Gastroesophageal sphincter (tissue), 4 donors: ENCODE data around the gene CKS2. TPM values are rescaled to one million over a fixed set of nuclear protein-coding genes. Genes with fewer than 3 reads are reported as not detected.

Experiments used
- ATAC-seq: fragments of 150-250 bp; one replicate; pipeline ENCODE4 v1.9.1; 2016; ENCODE audit warnings: mild to moderate bottlenecking, moderate library complexity
- H3K27ac ChIP-seq, 4 donors: fragments of 200-600 bp; sonication (generic) in 3 of 4; 1 replicate in 3 of 4; 2 replicates in 1 of 4; pipeline ENCODE4 v1.5.1; 2016 to 2019
- H3K27me3 ChIP-seq: fragments of 200-600 bp; sonication (generic); one replicate; pipeline ENCODE4 v1.5.1; 2019
- H3K36me3 ChIP-seq, 2 donors: fragments of 200-600 bp; sonication (generic); one replicate each; pipeline ENCODE4 v1.5.1; 2019; ENCODE audit warnings: control low read depth in 1 of 2
- H3K4me1 ChIP-seq, 3 donors: fragments of 200-600 bp; sonication (generic); 1 replicate in 2 of 3; 2 replicates in 1 of 3; pipeline ENCODE4 v1.5.1; 2016 to 2019; ENCODE audit warnings: control low read depth in 2 of 3
- H3K4me3 ChIP-seq, 2 donors: fragments of 200-600 bp; sonication (generic); one replicate each; pipeline ENCODE4 v1.5.1; 2019; ENCODE audit warnings: mild to moderate bottlenecking in 1 of 2, moderate library complexity in 1 of 2
- H3K9me3 ChIP-seq, 3 donors: fragments of 200-600 bp; sonication (generic); one replicate each; pipeline ENCODE4 v1.5.1; 2017 to 2019; ENCODE audit warnings: control low read depth in 2 of 3
- EP300 ChIP-seq: sonication (generic); formaldehyde crosslinking; IDR thresholded peaks from one replicate; pipeline ENCODE4 v1.6.1; 2017; ENCODE audit warnings: antibody characterized with exemption, mild to moderate bottlenecking
- POLR2A ChIP-seq, 2 donors: fragments of 450-650 bp; IDR thresholded peaks; one replicate each; pipeline ENCODE4 v1.6.1; 2017; ENCODE audit warnings: antibody characterized with exemption in 2 of 2, mild to moderate bottlenecking in 2 of 2, moderate library complexity in 1 of 2
- POLR2AphosphoS5 ChIP-seq: sonication (generic); formaldehyde crosslinking; IDR thresholded peaks from one replicate; pipeline ENCODE4 v1.6.1; 2017; ENCODE audit warnings: antibody characterized with exemption
- WGBS, 2 donors: methylation state at CpG; one replicate each; pipeline ENCODE4 v1.1.5; 2018; ENCODE audit warnings: low coverage in 1 of 2; 5-methylcytosine and 5-hydroxymethylcytosine counted together
- total RNA-seq, 4 donors: library from RNA; depleted of rRNA; stranded (reverse); fragments of >200 nt; gene quantifications; one replicate each; pipeline ENCODE4 v1.1.0, GENCODE V29; 2016
- TF ChIP-seq, protein P1 (sequence below), 4 experiments: fragments of 200-600 bp in 2 of 4; fragments of 450-650 bp in 2 of 4; sonication (generic) in 1 of 4; IDR thresholded peaks; one replicate each; pipeline ENCODE4 v1.5.1; 2017 to 2019; ENCODE audit warnings: antibody characterized with exemption in 4 of 4, mild to moderate bottlenecking in 2 of 4, moderate library complexity in 2 of 4

The CKS2 gene
- total RNA-seq, 4 donors from 2014 or later, result 0.81 to 9.9 (median 4.2) TPM

DNA sequence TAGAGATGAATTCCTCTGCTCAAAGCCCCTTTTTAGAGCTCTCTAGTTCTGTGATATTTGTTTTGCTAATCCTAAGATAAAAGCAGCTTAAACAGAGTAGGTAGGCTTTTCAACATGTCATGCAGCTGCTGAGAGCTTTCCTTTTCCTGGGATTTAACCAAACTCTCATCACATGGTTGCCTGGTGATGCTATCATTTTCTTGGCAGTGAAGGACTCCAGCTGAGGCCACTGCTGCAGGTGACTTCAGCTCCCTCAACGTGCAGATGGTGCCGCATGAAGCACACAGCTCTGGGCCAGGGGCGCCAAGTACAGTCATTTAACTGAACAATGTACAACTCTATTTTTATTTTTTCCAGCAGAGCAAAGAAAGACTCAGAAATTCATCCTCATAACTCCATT is 49.5 kb downstream of the CKS2 start:
- WGBS, 2 donors, result 0% methylated on average over 1 of the region's 3 CpGs; no CpG with 5 or more reads in 1 of the 2 donors
- no peak overlapping the region for H3K27ac ChIP-seq
- H3K27me3 ChIP-seq, result no peaks in the 10 kb centered on the region
- peaks cover 0 to 15% (median 0%) of the 10 kb centered on the region in 3 donors for H3K4me1 ChIP-seq
- TF ChIP-seq, protein P1, sequence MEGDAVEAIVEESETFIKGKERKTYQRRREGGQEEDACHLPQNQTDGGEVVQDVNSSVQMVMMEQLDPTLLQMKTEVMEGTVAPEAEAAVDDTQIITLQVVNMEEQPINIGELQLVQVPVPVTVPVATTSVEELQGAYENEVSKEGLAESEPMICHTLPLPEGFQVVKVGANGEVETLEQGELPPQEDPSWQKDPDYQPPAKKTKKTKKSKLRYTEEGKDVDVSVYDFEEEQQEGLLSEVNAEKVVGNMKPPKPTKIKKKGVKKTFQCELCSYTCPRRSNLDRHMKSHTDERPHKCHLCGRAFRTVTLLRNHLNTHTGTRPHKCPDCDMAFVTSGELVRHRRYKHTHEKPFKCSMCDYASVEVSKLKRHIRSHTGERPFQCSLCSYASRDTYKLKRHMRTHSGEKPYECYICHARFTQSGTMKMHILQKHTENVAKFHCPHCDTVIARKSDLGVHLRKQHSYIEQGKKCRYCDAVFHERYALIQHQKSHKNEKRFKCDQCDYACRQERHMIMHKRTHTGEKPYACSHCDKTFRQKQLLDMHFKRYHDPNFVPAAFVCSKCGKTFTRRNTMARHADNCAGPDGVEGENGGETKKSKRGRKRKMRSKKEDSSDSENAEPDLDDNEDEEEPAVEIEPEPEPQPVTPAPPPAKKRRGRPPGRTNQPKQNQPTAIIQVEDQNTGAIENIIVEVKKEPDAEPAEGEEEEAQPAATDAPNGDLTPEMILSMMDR (IDR thresholded peaks at IDR 0.05), result no peak
- TF ChIP-seq POLR2AphosphoS5 (no peak), POLR2A (IDR thresholded peaks at IDR 0.05) (no peak), EP300 (no peak)
- H3K9me3 ChIP-seq, result no peaks in the 10 kb centered on the region
- H3K4me3 ChIP-seq, result no peak overlapping the region
- no peak for ATAC-seq
- peaks cover 0 to 87% of the 10 kb centered on the region in 2 donors for H3K36me3 ChIP-seq

DNA sequence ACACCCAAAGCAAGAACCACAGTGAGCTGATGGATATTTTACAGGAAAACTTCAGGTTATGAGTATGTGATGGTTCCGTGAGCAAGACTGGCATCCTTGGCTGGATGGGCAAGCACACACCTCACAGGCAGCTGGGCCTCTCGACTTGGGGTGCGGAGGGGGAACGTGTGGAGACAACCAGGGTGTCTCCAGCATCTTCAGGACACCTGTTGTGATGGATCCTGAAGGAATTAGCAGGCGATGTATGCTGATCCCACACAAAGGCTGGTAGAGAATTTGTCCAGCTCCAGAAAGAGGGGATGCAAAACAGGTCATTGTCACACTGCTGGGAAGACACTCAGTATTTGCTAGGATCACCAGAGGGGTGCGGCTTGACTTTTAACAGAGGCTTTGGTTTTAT is 50.0 kb downstream of the CKS2 start:
- WGBS, 2 donors, result 79 to 100% methylated on average over 1 to 6 of the region's 6 CpGs
- Histone ChIP-seq H3K36me3 (peaks cover 0 to 82% of the 10 kb centered on the region in 2 donors), H3K4me1 (peaks cover 0 to 15% (median 0%) of the 10 kb centered on the region in 3 donors), H3K27me3 (no peaks in the 10 kb centered on the region), H3K27ac (no peak overlapping the region), H3K9me3 (no peaks in the 10 kb centered on the region), H3K4me3 (no peak overlapping the region)
- no peak for ATAC-seq
- no peak for TF ChIP-seq EP300
- TF ChIP-seq POLR2A (IDR thresholded peaks at IDR 0.05), result no peak
- TF ChIP-seq POLR2AphosphoS5, result no peak
- TF ChIP-seq, protein P1 (IDR thresholded peaks at IDR 0.05), result no peak

DNA sequence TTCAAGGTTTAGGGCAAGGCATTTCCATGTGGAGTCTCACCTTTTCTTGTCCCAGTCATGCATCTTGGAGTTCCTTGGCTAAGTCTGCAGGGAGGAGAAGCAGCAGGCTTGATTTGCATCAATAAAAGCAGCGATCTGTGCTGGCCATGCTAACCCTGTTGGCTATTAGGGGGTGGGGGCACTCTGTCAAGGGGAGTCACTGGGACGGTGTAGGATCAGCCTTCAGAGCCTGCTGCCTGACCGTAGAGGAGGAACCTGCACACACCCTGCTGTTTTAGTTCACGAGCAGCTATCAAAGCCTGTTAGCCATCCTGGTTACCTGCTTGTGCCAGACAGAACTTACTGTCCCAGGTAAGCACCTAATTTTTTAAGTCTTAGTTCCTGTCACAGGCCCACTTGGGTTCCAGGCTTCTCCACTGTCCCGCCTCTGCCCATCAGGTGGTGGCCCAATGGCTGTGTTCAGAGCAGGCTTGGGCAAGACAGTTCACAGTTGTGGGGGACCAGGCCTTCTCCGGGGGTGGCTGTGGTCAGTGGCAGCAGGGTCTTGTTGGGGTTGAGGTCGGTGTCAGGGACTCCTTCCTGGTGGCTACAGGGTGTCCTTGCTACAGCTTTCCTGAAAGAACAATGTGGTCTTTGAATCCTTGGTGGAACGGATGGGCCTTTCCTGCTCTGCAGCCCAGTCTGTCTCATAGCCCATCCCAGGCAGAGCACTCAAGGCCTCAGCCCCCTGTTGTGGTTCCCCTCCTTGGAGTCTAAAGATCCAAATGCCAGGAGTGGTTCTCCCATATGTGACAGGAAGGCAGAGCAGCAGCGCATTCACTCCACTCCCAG is 51.0 kb downstream of the CKS2 start:
- H3K4me1 ChIP-seq, result peaks cover 0 to 15% (median 0%) of the 10 kb centered on the region in 3 donors
- TF ChIP-seq POLR2A (IDR thresholded peaks at IDR 0.05) (no peak), EP300 (no peak), POLR2AphosphoS5 (no peak)
- TF ChIP-seq, protein P1 (IDR thresholded peaks at IDR 0.05), result no peak
- no peaks in the 10 kb centered on the region for H3K9me3 ChIP-seq
- H3K27me3 ChIP-seq, result no peaks in the 10 kb centered on the region
- 77 to 85% methylated on average over 3 to 6 of the region's 9 CpGs for WGBS, 2 donors
- no peak overlapping the region for H3K27ac ChIP-seq
- no peak for ATAC-seq
- peaks cover 0 to 72% of the 10 kb centered on the region in 2 donors for H3K36me3 ChIP-seq
- H3K4me3 ChIP-seq, result no peak overlapping the region

DNA sequence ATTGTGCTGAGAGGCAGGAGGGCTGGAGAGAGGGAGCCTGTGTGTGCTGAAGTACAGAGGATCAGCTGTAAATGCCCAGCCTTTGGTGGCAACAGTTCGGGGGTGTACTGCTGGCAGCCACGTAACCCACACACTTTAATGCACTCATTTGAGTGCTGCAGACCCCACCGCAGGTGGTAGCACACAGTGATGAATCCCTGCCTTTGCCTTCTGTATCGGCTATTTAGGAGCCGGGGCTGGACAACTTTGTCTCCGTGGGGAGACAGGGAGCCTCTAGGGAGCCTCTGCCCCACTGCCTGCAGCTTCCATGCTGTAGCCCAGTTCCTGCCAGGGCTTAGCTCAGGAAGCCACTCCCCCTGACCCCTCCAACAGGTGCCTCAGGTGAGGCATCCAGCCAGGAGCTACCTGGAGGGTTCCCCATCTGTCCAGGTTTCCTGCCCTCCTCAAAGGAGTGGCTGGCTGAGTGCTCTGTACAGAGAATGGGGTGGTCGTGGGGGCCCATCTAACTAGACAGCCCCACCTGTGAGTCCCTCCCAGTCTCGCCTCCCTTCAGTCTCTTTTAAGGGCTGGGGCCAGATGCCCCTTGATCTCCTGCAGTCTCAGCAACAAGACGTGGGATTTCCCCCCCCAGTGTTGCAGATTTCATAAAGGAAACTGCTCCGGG is 51.8 kb downstream of the CKS2 start:
- no peak overlapping the region for H3K27ac ChIP-seq
- no peak for ATAC-seq

More for the DNA sequence above, 51.8 kb downstream of the CKS2 start:
- no peaks in the 10 kb centered on the region for H3K27me3 ChIP-seq
- TF ChIP-seq EP300 (no peak), POLR2AphosphoS5 (no peak), POLR2A (IDR thresholded peaks at IDR 0.05) (no peak)
- TF ChIP-seq, protein P1 (IDR thresholded peaks at IDR 0.05), result no peak
- no peaks in the 10 kb centered on the region for H3K9me3 ChIP-seq
- 60 to 100% methylated on average over 1 to 2 of the region's 10 CpGs for WGBS, 2 donors
- H3K36me3 ChIP-seq, result peaks cover 0 to 64% of the 10 kb centered on the region in 2 donors
- peaks cover 0 to 15% (median 0%) of the 10 kb centered on the region in 3 donors for H3K4me1 ChIP-seq
- H3K4me3 ChIP-seq, result no peak overlapping the region
